PC-9 (cell line): ENCODE measurements around the gene SOD3.

ENCODE experiments used
- EZH2 ChIP-seq: fragments of 200-600 bp; sonication (generic); IDR thresholded peaks from 2 replicates; pipeline ENCODE4 v1.8.0; 2017; ENCODE audit warnings: antibody characterized with exemption, low read depth
- TF ChIP-seq, protein P1 (sequence below): fragments of 200-600 bp; sonication (generic); conservative IDR thresholded peaks from 2 replicates; pipeline ENCODE4 v1.6.1; 2017; ENCODE audit warnings: mixed run types, antibody characterized with exemption, mild to moderate bottlenecking, moderate library complexity

DNA sequence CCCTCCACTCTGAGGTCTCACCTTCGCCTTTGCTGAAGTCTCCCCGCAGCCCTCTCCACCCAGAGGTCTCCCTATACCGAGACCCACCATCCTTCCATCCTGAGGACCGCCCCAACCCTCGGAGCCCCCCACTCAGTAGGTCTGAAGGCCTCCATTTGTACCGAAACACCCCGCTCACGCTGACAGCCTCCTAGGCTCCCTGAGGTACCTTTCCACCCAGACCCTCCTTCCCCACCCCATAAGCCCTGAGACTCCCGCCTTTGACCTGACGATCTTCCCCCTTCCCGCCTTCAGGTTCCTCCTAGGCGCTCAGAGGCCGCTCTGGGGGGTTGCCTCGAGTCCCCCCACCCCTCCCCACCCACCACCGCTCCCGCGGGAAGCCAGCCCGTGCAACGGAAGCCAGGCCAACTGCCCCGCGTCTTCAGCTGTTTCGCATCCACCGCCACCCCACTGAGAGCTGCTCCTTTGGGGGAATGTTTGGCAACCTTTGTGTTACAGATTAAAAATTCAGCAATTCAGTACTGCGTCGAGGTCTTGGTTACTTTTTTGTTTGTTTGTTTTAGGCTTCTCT is 5.0 kb downstream of the SOD3 start:
- TF ChIP-seq, protein P1, sequence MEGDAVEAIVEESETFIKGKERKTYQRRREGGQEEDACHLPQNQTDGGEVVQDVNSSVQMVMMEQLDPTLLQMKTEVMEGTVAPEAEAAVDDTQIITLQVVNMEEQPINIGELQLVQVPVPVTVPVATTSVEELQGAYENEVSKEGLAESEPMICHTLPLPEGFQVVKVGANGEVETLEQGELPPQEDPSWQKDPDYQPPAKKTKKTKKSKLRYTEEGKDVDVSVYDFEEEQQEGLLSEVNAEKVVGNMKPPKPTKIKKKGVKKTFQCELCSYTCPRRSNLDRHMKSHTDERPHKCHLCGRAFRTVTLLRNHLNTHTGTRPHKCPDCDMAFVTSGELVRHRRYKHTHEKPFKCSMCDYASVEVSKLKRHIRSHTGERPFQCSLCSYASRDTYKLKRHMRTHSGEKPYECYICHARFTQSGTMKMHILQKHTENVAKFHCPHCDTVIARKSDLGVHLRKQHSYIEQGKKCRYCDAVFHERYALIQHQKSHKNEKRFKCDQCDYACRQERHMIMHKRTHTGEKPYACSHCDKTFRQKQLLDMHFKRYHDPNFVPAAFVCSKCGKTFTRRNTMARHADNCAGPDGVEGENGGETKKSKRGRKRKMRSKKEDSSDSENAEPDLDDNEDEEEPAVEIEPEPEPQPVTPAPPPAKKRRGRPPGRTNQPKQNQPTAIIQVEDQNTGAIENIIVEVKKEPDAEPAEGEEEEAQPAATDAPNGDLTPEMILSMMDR: no peak
- TF ChIP-seq EZH2: no peak
